Tibial nerve (tissue), 4 donors: ENCODE measurements around the gene KDM4C. TPM values are rescaled to one million over a fixed set of nuclear protein-coding genes. Genes with fewer than 3 reads are reported as not detected.
A peak's percentile ranks its signal among the peaks of the same experiment; 100 is the strongest.

Experiments used
- DNase-seq, 2 donors: peaks; one replicate each; pipeline ENCODE4 v3.0.0-alpha.2; 2019; ENCODE audit warnings: low spot score in 2 of 2
- H3K27ac ChIP-seq, 4 donors: fragments of 200-600 bp; sonication (generic) in 3 of 4; one replicate each; pipeline ENCODE4 v1.5.1; 2017 to 2019; ENCODE audit warnings: mild to moderate bottlenecking in 1 of 4
- H3K27me3 ChIP-seq, 2 donors: fragments of 200-600 bp; sonication (generic) in 1 of 2; one replicate each; pipeline versions ENCODE4 v1.5.1 to v1.6.0; 2017 to 2019
- H3K36me3 ChIP-seq, 3 donors: fragments of 200-600 bp; sonication (generic); one replicate each; pipeline ENCODE4 v1.5.1; 2018 to 2019
- H3K4me1 ChIP-seq, 4 donors: fragments of 200-600 bp; sonication (generic) in 3 of 4; one replicate each; pipeline ENCODE4 v1.5.1; 2017 to 2019
- H3K4me3 ChIP-seq, 4 donors: fragments of 200-600 bp; sonication (generic) in 3 of 4; one replicate each; pipeline ENCODE4 v1.5.1; 2017 to 2019; ENCODE audit warnings: mild to moderate bottlenecking in 1 of 4, moderate library complexity in 1 of 4
- H3K9me3 ChIP-seq, 4 donors: fragments of 200-600 bp; sonication (generic) in 3 of 4; one replicate each; pipeline ENCODE4 v1.5.1; 2017 to 2019
- EP300 ChIP-seq, 2 donors: sonication (generic); formaldehyde crosslinking; IDR thresholded peaks; one replicate each; pipeline ENCODE4 v1.6.1; 2017; ENCODE audit warnings: antibody characterized with exemption in 2 of 2, mild to moderate bottlenecking in 1 of 2
- POLR2A ChIP-seq, 2 donors: fragments of 450-650 bp; IDR thresholded peaks; one replicate each; pipeline ENCODE4 v1.6.1; 2017; ENCODE audit warnings: antibody characterized with exemption in 2 of 2, mild to moderate bottlenecking in 2 of 2, moderate library complexity in 2 of 2
- WGBS, 2 donors: methylation state at CpG; one replicate each; pipeline ENCODE4 v1.1.5; 2018; 5-methylcytosine and 5-hydroxymethylcytosine counted together
- total RNA-seq, 4 donors: library from RNA; depleted of rRNA; stranded (reverse); fragments of >200 nt; gene quantifications; one replicate each; pipeline ENCODE4 v1.1.0, GENCODE V29; 2016
- TF ChIP-seq, protein P1 (sequence below), 5 experiments: fragments of 200-600 bp in 3 of 5; fragments of 450-650 bp in 2 of 5; sonication (generic) in 3 of 5; IDR thresholded peaks; one replicate each; pipeline ENCODE4 v1.5.1; 2016 to 2019; ENCODE audit warnings: antibody characterized with exemption in 5 of 5, mild to moderate bottlenecking in 3 of 5, moderate library complexity in 2 of 5

The KDM4C gene
- total RNA-seq, 4 donors from 2014 or later = 27.8 to 47.7 (median 38.1) TPM

- no peak for TF ChIP-seq EP300 (IDR thresholded peaks at IDR 0.05)
- TF ChIP-seq POLR2A (IDR thresholded peaks at IDR 0.05) = no peak
- TF ChIP-seq, protein P1, sequence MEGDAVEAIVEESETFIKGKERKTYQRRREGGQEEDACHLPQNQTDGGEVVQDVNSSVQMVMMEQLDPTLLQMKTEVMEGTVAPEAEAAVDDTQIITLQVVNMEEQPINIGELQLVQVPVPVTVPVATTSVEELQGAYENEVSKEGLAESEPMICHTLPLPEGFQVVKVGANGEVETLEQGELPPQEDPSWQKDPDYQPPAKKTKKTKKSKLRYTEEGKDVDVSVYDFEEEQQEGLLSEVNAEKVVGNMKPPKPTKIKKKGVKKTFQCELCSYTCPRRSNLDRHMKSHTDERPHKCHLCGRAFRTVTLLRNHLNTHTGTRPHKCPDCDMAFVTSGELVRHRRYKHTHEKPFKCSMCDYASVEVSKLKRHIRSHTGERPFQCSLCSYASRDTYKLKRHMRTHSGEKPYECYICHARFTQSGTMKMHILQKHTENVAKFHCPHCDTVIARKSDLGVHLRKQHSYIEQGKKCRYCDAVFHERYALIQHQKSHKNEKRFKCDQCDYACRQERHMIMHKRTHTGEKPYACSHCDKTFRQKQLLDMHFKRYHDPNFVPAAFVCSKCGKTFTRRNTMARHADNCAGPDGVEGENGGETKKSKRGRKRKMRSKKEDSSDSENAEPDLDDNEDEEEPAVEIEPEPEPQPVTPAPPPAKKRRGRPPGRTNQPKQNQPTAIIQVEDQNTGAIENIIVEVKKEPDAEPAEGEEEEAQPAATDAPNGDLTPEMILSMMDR (IDR thresholded peaks at IDR 0.05) = no peak
- Histone ChIP-seq H3K27me3 (no peaks in the 10 kb centered on the region), H3K36me3 (no peaks in the 10 kb centered on the region), H3K9me3 (no peaks in the 10 kb centered on the region), H3K4me1 (peaks cover 0 to 32% (median 18%) of the 10 kb centered on the region in 4 donors), H3K27ac (no peak overlapping the region), H3K4me3 (no peak overlapping the region)
- no peak for DNase-seq
- WGBS, 2 donors = 84 to 90% methylated on average over 6 of the region's 6 CpGs
Measured at GRCh38 chr9:6777213-6777902, 19.6 kb downstream of the KDM4C start.

- Histone ChIP-seq H3K9me3 (no peaks in the 10 kb centered on the region), H3K4me3 (no peak overlapping the region), H3K27me3 (no peaks in the 10 kb centered on the region), H3K27ac (no peak overlapping the region), H3K4me1 (peaks cover 0 to 41% (median 34%) of the 10 kb centered on the region in 4 donors), H3K36me3 (no peaks in the 10 kb centered on the region)
- TF ChIP-seq EP300 (IDR thresholded peaks at IDR 0.05) (no peak), POLR2A (IDR thresholded peaks at IDR 0.05) (no peak)
- no peak for DNase-seq
- 70 to 83% methylated on average over 3 of the region's 3 CpGs for WGBS, 2 donors
Measured at GRCh38 chr9:6779417-6780241, 21.9 kb downstream of the KDM4C start.

- H3K27ac ChIP-seq = peak overlapping the region; percentile 3 to 75 (median 30)
- H3K36me3 ChIP-seq = no peaks in the 10 kb centered on the region
- no peaks in the 10 kb centered on the region for H3K27me3 ChIP-seq
- peaks cover 0 to 46% (median 34%) of the 10 kb centered on the region in 4 donors for H3K4me1 ChIP-seq
- no peaks in the 10 kb centered on the region for H3K9me3 ChIP-seq
- TF ChIP-seq, protein P1 (IDR thresholded peaks at IDR 0.05) = no peak
- TF ChIP-seq EP300 (IDR thresholded peaks at IDR 0.05) (no peak), POLR2A (IDR thresholded peaks at IDR 0.05) (no peak)
- no peak overlapping the region for H3K4me3 ChIP-seq
- DNase-seq = no peak
- 49 to 65% methylated on average over 4 of the region's 4 CpGs for WGBS, 2 donors
Measured at GRCh38 chr9:6780690-6781089, 22.9 kb downstream of the KDM4C start.

- Histone ChIP-seq H3K4me1 (peaks cover 0 to 50% (median 34%) of the 10 kb centered on the region in 4 donors), H3K36me3 (no peaks in the 10 kb centered on the region), H3K9me3 (no peaks in the 10 kb centered on the region), H3K27me3 (no peaks in the 10 kb centered on the region), H3K27ac (peak overlapping the region; percentile 1 to 75 (median 28)), H3K4me3 (no peak overlapping the region)
- TF ChIP-seq POLR2A (IDR thresholded peaks at IDR 0.05) (no peak), EP300 (IDR thresholded peaks at IDR 0.05) (peak in 1 of 2 donors; percentile 64)
- no peak for DNase-seq
- 26 to 38% methylated on average over 2 of the region's 2 CpGs for WGBS, 2 donors
Measured at GRCh38 chr9:6781476-6781875, 23.7 kb downstream of the KDM4C start.

DNA sequence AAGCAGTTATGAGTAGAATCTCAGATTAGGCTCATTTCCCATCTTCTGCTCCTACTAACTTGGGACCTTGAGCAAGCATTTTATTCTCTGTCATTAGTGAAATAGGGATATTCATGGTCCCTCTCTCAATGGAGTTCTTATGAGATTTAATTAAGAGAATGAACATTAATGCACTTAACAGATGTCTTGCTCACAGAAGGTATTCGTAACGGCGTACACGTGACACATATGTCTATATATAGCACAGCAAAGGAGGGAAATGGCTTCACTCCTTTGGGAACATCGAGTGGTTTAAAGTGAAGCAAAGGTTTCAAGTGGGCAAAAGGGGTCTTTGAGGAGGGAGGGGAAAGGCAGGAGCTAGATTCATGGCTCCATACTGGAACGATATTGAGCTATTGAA is 24.6 kb downstream of the KDM4C start:
- Histone ChIP-seq H3K27ac (peak overlapping the region in 1 of 4 donors; percentile 30), H3K9me3 (no peaks in the 10 kb centered on the region), H3K27me3 (no peaks in the 10 kb centered on the region), H3K4me3 (no peak overlapping the region), H3K4me1 (peaks cover 0 to 49% (median 35%) of the 10 kb centered on the region in 4 donors), H3K36me3 (no peaks in the 10 kb centered on the region)
- TF ChIP-seq, protein P1 (IDR thresholded peaks at IDR 0.05) = no peak
- TF ChIP-seq EP300 (IDR thresholded peaks at IDR 0.05) (no peak), POLR2A (IDR thresholded peaks at IDR 0.05) (no peak)
- WGBS, 2 donors = 80 to 87% methylated on average over 6 of the region's 6 CpGs
- no peak for DNase-seq

DNA sequence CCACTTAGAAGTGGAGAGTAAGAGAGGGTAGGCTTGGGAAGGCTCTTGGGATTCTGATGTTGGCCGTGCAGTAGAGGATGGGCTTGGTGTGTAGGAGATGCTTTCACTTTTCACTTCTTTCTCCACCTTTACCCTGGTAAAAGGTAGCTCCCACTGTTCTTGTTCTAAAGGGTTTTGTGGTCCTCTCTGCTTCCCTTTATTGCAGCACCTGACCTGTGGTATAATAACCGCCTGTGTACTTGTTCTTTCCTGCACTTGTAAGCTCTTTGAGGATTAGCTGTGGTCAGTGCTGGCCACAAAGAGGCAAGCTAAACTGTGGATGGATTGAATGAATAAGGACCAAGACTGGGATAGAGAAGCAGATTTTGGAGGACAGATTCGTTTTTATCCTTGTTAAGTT is 25.2 kb downstream of the KDM4C start:
- no peak overlapping the region for H3K4me3 ChIP-seq
- no peak overlapping the region for H3K27ac ChIP-seq
- H3K27me3 ChIP-seq = no peaks in the 10 kb centered on the region
- WGBS, 2 donors = 69 to 80% methylated on average over 3 of the region's 3 CpGs
- H3K36me3 ChIP-seq = no peaks in the 10 kb centered on the region
- H3K4me1 ChIP-seq = peaks cover 0 to 56% (median 39%) of the 10 kb centered on the region in 4 donors
- TF ChIP-seq, protein P1 (IDR thresholded peaks at IDR 0.05) = no peak
- TF ChIP-seq EP300 (IDR thresholded peaks at IDR 0.05) (no peak), POLR2A (IDR thresholded peaks at IDR 0.05) (no peak)
- no peak for DNase-seq
- no peaks in the 10 kb centered on the region for H3K9me3 ChIP-seq
